Amniotic epithelial cell (primary cell): ENCODE measurements around the gene FAM131A.

Experiments used
- DNase-seq: peaks from one replicate; pipeline ENCODE4 v3.0.0-alpha.2; 2010; ENCODE audit warnings: low read depth

Gene FAM131A

DNA sequence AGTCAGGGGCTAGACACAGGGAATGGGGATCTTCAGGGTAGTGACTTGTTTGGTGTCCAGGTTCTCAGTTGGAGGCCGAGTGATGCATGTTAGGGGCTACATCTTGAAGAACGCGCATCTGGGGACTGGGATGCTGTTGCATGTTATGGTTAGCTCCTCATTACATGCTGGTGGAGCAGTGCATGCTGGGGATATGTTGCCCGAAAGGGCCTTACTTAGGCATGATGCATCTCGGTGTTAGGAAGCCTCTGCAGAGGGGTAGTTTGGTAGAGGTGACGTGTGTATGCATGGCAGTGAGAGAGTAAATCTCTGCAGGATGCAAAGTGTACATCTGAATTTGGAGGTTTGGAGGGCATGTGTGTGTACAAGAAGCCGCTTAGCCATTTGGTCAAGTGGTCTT is 20.6 kb upstream of the FAM131A start:
- DNase-seq: no peak

- no peak for DNase-seq
These were observed 20.2 kb upstream of the FAM131A start for GRCh38 chr3:184317201-184317600.

GRCh38 chr3:184320104-184320445 is 17.3 kb upstream of the FAM131A start:
- peak; percentile 93 for DNase-seq

DNA sequence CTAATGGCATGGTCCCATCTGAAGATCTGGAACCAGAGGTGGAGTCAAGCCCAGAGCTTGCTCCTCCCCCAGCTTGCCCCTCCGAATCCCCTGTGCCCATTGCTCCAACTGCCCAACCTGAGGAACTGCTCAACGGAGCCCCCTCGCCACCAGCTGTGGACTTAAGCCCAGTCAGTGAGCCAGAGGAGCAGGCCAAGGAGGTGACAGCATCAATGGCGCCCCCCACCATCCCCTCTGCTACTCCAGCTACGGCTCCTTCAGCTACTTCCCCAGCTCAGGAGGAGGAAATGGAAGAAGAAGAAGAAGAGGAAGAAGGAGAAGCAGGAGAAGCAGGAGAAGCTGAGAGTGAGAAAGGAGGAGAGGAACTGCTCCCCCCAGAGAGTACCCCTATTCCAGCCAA is 15.7 kb upstream of the FAM131A start:
- no peak for DNase-seq

- DNase-seq: no peak
These were observed 14.5 kb upstream of the FAM131A start for GRCh38 chr3:184322731-184323487.

DNA sequence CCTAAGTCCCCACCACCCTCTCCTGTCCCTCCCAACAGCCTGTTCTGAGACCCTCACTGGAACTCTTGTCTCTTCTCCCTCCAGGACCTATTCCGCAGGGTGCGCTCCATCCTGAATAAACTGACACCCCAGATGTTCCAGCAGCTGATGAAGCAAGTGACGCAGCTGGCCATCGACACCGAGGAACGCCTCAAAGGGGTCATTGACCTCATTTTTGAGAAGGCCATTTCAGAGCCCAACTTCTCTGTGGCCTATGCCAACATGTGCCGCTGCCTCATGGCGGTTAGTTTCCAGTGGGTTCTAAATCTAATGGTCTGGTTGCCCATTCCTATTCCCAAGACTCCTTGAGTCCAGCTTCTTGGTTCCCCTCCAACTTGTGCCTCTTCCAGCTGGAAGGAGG is 13.7 kb upstream of the FAM131A start:
- DNase-seq: no peak

- no peak for DNase-seq
These were observed 12.1 kb upstream of the FAM131A start for GRCh38 chr3:184325269-184325668.

DNA sequence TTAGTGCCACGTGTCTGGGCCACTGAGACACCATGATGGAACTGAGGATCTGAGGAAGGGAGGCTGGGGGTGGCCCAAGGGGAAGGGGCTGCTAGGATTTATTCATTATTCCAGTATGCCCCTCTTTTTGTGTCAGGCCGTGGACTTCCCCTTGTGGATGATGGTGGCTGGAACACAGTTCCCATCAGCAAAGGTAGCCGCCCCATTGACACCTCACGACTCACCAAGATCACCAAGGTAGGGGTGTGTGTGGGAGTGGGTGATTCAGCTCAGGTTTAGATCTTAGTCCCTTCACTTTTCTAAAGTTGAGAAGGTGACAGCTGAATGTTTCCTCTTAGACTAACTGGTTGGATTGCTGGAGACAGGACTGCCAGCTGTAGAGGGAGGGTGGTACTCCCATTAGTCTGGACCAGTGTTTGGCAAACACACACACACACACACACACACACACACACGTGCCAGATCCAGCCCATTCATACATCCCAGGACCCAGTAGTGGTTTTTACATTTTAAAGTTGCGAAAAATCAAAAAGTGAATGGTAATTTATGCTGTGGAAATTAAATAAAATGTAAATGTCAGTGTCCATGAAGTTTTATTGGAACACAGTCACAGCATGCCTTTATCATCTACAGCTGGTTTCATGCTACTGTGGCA is 11.6 kb upstream of the FAM131A start:
- no peak for DNase-seq

GRCh38 chr3:184327171-184327570 is 10.2 kb upstream of the FAM131A start:
- no peak for DNase-seq

- DNase-seq: no peak
These were observed 8.9 kb upstream of the FAM131A start for GRCh38 chr3:184328516-184328915.

- peak; percentile 91 for DNase-seq
These were observed 4.9 kb upstream of the FAM131A start for GRCh38 chr3:184332370-184333090.

DNA sequence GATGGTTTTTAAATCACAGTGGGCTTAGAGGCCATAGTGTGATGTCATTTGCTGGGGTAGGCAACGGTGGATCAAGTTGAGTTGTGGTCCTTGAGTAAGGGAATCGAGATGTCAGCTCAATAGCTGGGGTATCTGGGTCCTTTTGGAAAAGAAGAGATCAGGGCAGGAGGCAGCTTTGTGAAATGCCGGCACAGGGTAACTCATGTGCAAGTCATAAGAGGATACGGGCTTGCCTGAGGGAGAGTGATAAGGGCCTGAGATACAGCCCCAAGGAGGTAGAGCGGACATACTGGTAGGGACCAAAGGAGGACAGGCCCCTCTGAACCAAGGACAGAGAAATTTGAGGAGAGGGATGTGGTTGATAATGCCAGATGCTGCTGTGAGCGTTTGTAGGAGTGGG is 4.2 kb upstream of the FAM131A start:
- DNase-seq: no peak

GRCh38 chr3:184333700-184334099 is 3.7 kb upstream of the FAM131A start:
- no peak for DNase-seq

DNA sequence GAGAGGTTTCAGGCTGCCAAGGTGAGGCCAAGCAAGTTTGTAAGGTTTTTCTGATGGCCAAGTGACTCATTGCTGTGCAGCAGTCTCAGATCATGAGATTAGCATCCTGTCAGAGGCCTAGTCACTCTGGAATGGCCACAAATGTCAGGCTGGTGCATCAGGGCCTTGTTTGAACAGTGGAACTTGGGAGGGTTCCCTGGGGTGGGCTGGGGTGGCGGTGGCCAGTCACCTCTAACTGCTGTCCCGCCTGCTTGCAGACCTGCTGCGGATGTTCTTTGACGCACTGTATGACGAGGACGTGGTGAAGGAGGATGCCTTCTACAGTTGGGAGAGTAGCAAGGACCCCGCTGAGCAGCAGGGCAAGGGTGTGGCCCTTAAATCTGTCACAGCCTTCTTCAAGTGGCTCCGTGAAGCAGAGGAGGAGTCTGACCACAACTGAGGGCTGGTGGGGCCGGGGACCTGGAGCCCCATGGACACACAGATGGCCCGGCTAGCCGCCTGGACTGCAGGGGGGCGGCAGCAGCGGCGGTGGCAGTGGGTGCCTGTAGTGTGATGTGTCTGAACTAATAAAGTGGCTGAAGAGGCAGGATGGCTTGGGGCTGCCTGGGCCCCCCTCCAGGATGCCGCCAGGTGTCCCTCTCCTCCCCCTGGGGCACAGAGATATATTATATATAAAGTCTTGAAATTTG is 2.8 kb upstream of the FAM131A start:
- peak; percentile 34 for DNase-seq

GRCh38 chr3:184335291-184335660 is 2.1 kb upstream of the FAM131A start:
- DNase-seq: peak; percentile 22

GRCh38 chr3:184335661-184336546 is 1.5 kb upstream of the FAM131A start:
- DNase-seq: peak; percentile 60

GRCh38 chr3:184336547-184337398 is 627 bp upstream of the FAM131A start:
- DNase-seq: peak; percentile 81

GRCh38 chr3:184337981-184338380 is 581 bp downstream of the FAM131A start:
- DNase-seq: no peak

DNA sequence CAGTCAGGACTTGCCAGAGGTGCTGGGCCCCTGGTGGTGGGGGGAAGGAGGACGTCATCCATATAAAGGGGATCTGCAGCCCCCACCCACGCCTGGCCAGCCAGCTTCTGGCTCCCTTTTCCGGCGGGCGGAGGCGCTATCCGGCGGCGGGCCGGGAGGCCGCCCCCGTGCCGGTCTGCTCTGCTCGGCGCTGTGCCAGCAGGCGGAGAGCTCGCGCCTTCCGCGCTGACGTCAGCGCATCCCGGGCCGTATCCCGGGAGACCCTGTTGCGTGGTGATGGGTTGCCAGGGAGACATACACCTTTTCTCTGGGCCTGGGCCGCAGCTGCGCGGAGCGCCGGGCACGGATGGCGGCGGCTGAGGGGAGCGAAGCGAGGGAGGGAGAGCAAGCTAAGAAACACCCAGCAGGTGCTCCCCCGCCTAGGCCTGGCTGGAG is 1.1 kb downstream of the FAM131A start:
- DNase-seq: peak; percentile 86

- DNase-seq: no peak
These were observed 1.6 kb downstream of the FAM131A start for GRCh38 chr3:184339001-184339400.
